Activated naive CD4-positive, alpha-beta T cell treated with anti-CD3 and anti-CD28 coated beads, Interleukin-2, amount 50 U/mL, for 16 hours (primary cell): ENCODE results near the gene KMT2E.

Source experiments
- DNase-seq: peaks from one replicate; pipeline ENCODE4 v3.0.0-alpha.2; 2020

The KMT2E gene

DNA sequence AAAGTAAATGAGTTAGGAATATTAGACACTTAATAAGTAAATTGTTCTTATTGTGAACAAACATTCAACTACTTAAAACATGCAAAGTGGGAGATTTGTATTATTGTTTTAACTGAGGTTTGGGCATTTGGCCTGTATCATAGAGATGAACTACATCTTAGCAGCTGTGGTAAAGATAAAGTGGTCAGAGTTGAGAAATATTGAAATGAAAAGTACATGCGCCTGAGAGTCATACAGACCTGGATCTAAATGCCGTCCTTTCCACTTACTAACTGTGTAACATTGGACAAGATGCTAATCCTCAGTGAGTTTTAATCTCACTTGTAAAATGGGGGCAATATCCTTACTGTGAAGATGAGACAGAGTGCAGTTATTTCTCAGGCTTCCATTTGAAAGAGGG lies 74.5 kb downstream of the KMT2E start:
- no peak for DNase-seq

DNA sequence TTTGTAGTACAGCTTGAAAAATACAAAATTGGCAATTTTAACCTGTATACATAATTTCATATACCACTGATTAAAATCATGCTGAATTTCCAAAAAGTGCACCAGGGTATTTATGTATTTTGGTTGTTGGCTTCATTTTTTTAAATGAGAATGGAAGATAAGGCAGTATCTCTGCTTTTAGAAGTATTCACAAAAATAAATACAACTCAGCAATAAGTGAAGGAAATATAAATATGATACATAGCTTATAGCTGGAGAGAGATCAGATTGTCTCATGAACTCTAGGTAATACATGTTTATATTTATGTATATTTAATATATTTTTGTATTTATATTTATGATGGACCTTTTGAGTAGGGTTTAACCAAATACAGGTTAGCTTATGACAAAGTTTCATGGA lies 81.0 kb downstream of the KMT2E start:
- no peak for DNase-seq

DNA sequence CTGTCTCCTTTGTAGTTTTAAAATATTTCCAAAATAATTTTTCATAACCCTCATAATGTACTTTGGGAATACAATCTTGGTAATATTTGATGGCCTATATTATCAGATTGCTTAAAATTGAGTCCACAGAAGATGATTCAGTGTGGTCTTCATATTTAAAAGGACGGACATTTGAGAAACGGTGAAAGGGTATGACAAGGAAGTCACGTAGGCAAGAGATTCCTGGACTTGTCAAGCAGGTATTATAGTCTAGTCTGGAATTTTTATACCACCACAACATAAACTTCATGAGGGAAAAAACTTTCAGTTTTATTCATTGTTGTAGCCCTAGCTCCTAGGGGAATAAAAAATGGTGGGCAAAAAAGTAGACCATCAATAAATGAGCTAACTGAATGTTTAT lies 82.3 kb downstream of the KMT2E start:
- DNase-seq: no peak

DNA sequence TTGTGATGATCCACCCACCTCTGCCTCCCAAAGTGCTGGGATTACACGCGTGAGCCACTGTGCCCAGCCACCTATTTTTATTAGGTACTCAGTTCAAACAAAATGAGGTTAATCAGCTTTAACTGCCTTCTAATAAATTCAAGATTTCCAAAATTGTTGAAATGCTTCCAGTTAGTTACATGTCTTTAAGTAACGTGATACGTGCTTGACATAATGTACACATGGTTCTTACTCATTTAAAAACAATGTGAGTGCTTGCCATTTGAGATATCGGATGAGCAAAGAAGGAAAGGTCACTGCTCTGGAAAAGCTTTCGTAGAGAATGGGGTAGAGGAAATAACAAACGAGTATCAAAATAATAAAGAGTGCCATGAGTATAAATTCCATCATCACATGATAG lies 83.6 kb downstream of the KMT2E start:
- no peak for DNase-seq

DNA sequence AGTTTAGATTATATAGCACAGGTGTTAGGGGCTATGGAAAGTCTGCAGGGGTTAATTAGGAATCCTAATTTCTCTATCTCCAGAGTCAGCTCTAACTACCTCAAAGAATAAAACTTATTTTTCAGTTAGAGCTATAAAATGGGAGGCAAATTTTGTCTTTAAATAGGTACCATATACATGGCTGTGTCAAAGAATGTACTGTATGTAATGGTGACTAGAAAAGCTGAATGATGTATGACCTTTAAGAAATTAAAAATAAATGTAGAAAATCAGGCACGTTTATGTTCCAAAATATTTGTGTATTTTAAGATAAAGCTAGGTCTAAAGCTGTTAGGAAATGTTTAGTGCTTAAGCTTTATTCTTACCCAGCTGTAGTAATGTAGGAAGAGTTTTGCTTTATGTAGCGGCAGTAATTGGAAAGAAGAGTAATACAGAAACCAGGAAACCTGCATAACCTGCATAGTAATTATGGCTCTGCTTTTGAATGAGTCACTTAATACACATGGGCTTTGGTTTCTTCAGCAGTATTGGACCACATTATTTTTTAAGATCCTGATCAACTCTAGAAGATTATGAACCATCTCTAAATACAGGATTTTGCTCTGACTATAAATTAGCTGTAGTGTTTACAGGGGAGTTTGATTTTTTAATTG lies 85.0 kb downstream of the KMT2E start:
- no peak for DNase-seq

DNA sequence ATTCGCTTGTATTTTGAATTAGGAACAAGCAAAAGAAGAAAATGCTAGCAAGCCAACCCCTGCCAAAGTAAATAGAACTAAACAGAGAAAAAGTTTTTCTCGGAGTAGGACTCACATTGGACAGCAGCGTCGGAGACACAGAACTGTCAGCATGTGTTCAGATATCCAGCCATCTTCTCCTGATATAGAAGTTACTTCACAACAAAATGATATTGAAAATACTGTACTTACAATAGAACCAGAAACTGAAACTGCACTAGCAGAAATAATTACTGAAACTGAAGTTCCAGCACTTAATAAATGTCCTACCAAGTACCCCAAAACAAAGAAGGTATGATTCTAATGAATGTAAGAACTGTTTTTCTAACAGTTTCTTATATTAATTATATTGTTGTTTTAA lies 87.9 kb downstream of the KMT2E start:
- no peak for DNase-seq

DNA sequence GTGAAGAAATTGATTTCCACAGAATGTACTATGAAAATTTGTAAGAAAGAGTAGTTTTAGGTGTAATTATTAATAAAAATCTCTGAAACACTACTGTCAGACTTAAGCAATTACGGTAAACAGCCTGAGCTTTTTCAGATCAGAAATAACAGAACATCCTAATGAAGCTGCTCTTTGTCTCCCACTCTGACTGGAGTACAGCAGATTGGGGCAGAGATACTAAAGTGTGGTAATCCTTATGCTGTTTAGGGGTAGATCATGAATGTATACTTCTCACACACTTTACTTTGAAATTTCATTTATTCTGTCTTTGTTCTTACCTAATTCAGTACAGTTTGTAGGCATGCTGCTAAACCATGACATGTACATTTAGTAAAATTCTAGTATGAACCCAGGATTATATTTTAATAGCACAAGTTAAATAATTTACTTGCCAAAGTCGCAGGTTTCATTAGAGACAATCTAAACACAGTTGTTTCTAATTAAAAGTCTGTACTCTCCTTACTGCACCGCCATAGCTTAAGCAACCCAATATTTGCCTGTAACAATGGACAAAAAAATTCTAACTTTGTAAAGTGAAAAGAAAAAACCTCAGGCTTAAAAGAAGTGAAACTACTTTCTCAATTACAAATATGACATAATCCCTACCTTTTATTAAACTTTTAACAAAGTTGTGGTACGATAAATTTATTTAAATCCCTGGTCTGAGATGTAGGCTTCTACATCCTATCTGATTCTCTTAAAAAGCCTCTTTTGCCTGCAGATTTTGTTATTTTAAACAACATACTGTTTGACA lies 88.8 kb downstream of the KMT2E start:
- DNase-seq: no peak

DNA sequence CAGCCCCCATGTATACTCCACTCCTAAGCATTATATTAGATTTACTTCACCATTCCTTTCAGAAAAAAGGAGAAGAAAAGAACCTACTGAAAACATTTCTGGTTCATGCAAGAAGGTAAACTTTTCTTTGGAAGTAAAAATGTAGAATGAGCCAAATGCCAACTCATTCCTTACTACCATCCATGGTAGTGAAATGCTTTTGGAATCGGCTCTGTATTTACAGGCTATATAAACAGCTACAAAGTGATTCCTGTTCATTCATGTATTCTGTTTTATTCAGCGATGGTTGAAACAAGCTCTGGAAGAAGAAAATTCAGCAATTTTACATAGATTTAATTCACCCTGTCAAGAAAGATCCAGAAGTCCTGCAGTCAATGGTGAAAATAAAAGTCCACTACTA lies 91.6 kb downstream of the KMT2E start:
- DNase-seq: no peak

DNA sequence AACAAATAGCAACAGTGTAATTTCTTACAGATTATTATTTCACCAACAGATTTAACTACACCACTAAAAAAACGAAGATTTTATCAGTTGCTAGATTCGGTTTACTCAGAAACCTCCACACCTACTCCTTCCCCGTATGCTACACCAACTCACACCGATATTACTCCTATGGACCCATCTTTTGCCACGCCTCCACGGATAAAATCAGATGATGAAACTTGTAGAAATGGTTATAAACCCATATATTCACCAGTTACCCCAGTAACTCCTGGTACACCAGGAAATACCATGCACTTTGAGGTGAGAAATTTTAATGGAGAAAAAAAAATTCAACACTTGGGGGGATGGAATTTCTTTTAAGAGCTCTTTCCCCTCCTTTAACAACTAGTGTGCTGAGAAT lies 92.5 kb downstream of the KMT2E start:
- no peak for DNase-seq

DNA sequence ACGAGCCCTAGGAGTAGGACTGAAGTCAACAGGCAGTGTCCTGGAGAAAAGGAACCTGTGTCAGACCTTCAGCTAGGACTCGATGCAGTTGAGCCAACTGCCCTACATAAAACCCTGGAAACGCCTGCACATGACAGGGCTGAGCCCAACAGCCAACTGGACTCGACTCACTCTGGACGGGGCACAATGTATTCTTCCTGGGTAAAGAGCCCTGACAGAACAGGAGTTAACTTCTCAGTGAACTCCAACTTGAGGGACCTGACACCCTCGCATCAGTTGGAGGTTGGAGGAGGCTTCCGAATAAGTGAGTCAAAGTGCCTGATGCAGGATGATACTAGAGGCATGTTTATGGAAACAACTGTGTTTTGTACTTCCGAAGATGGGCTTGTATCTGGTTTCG lies 93.5 kb downstream of the KMT2E start:
- DNase-seq: no peak

DNA sequence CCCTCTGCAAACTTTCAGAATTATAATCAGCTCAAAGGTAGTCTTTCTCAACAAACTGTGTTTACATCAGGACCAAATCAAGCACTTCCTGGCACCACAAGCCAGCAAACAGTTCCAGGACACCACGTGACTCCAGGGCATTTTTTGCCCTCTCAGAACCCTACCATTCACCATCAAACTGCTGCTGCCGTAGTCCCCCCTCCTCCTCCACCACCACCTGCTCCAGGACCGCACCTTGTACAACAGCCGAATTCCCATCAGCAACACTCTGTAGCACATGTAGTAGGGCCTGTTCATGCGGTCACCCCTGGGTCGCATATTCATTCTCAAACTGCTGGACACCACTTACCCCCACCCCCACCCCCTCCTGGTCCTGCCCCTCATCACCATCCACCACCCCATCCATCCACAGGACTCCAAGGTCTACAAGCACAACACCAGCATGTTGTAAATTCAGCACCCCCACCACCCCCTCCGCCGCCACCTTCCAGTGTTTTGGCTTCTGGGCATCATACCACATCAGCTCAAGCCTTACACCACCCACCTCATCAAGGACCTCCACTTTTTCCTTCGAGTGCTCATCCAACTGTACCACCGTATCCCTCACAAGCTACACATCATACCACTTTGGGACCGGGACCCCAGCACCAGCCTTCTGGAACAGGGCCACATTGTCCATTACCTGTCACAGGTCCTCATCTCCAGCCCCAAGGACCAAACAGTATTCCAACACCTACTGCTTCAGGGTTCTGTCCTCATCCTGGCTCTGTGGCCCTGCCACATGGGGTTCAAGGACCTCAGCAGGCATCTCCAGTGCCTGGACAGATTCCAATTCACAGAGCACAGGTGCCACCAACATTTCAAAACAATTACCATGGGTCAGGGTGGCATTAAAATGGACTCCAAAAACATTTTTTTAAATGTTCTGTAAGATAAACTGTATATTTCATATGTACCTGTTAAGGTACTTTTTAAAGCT lies 98.7 kb downstream of the KMT2E start:
- no peak for DNase-seq

DNA sequence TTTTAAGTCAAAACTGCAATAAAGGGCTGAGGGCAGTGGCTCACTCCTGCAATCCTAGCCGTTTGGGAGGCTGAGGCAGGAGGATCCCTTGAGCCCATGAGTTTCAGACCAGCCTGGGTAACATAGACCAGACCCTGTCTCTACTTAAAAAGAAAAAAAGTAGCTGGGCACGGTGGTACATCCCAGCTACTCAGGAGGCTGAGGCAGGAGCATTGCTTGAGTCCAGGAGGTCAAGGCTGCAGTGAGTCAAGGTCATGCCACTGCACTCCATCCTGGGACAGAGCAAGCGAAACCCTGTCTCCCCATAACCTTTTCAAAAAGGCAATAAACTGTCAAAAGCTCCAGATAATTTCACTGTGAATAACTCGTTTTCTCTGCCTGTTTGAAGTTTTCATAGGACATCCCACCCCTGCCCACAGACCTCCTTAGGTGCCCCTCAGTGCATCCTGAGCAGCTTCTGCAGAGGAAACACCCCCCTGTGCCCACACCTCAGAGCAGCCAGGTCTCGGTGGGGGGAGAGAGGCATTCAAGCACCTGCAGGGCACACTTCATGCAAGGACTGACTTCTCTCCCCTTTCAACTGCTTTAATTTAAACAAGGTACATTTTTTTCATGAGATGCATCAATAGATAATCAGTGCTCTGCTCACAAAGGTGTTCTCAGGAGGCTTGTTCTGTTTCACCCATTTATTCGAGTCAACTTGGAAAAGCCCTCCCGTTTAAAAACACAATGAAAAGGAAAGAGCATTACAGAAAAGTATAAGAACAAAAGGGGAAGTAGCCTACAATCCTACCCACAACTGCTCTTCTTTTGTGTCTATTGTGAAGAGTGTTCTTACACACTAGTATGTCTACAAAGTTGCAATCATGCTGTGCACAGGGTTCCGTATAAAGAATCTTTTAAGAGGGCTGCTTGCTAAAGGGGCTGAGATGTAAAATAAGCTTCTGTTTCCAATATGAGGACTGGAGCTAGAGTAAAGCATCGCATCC lies 104.9 kb downstream of the KMT2E start:
- DNase-seq: no peak

DNA sequence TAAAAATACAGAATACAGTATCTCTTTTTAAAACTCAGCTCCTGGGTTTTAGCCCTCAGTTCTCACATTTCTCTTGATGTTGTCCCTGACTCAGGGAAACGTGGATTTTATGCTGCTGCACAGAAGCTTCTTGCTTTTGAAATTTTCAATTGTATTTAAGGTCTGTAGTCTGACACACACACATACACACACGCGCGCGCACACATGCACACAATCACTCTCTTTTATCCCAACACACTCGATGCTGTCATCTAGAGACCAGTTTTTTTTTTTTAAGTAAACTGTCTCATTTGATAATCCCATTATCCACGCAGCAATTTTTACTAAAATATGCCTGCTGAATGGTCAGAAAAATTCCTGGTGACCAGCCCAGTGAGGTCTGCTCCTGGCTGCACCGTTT lies 108.6 kb downstream of the KMT2E start:
- DNase-seq: no peak

DNA sequence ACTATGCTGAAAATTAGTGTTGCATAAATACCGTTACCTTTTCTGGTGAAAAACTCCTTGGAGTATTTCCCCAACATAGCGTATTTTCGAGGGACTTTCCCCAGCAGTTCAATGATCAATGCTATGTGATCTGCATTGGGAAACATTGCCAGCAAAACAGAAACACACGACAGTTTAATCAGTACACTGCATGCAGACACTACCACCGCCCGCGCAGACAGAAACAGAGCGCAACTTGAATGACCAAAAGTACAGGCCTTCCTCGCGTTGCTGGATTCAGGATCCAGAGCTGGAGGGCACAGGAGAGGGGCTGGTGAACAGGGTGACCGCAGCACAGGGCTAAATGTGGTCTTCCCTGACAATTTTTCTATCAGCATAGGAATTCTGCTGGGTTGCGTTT lies 111.7 kb downstream of the KMT2E start:
- DNase-seq: no peak

DNA sequence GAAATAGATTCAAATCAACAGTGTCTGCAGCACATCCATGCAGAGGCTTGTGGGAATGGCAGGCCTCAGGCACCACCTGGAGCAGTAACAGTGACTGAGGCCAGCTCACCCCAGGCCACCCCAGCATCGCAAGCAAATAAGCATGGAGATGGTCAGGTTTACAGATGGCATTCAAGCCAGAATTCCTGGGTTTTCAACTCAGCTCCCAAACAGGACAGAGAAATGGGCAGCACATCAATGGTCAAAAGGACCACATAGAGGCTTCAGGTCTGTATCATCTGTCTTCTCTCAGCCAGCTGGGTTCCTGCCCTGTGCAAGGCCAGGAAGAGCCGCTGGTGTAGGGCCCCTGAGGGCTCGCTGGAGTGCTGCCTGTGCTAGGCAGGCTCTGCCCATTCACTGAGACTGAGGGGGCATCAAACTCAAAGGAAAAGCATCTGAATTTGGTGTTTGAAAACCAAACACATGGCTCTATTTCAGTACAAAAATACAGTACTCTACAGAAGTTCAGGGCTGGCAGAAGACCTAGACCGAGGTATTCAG lies 112.5 kb downstream of the KMT2E start:
- no peak for DNase-seq

DNA sequence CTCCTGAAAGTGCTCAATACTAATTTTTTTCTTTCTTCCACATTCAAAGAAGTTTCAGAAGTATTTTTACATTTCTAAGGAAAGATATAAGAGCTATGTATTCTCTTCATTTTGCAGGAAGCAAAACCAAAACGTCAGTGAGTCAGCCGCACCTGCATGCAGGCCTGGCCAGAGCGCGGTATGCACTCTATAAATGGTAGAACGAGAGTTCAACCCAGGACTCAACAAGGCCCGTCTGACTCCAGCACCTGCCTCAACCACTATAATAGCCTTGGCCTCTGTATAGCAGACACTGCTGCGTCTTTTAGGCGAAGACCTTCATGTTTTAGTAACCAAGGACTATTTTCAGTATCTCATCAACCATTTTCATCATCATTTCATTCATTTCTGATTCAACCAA lies 113.2 kb downstream of the KMT2E start:
- DNase-seq: no peak

DNA sequence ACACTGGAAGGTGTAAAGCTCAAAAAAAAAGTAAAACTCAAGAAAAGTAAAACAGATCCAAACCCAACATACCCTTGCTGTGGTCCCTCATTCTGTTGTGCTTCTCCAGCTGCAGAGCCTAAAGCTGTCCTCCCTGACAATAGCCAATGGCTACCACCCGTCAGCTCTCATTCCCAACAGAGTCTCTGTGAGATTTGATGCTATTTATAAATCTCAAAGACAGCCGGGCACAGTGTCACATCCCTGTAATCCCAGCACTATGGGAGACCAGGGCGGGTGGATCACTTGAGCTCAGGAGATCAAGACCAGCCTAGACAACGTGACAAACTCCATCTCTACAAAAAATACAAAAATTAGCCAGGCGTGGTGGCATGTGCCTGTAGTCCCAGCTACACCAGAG lies 116.0 kb downstream of the KMT2E start:
- no peak for DNase-seq

DNA sequence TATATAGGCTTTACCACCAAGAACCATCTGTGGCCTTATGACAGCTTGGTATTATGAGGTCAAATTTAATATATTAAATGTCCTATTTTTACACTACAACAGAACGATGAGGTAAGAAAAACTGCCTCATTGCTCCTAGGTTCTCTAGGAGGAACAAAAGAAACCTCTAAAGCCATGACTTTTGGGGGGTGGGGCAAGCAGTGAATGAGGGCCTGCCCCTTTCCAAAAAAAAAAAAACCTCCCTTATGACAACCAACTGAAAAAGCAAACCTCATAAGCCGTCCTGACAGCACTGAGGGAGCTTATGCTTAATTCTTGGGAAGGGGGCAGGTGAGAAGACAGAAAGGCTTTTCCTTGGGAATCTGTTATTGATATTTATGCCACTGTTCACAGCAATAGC lies 116.6 kb downstream of the KMT2E start:
- no peak for DNase-seq

DNA sequence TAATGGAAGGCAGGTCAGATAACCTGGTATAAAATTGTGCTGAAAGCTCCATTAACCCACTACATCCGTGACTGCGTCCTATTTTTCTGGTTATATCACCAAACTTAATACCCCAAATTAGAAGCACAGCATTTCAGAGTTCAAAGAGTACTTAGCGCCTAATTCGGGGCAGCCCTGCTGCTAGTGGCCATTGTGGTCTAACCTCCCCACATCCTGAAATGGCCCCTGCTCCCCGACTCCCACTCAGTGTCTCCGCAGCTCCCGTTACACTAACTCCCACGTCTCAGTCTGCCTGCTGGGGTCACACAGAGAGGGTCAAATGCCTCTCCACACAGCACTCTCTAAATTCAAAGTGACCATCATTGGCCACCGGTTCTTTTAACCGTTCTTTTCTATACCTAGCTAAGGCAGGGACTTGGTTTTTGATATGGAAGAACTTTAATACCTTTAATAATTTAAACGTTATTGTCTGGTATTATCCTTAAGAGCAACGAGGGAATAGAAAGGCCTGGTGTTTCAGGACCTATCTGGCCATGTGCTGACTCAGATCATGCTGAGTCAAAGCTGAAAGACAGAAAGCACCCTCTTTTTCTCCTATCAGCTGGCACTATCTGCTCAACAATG lies 117.1 kb downstream of the KMT2E start:
- no peak for DNase-seq

DNA sequence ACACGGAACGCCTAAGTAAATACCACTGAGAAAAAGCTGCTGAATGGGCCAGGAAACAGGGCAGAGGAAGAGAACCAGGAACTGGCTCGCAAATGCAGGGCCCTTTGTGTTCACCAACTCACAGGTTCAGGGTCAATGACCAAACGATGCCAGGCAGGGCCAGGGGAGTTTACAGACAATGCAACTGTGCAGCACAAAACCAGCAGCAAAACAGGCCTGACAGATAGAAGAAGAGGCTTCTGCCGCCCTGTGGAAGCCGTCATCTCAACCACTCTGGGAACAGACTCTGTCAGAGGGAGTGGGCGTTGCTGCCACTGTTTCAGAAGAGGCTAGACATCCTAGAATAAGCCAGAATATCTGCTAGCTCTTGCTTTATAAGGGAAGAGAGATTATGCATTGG lies 117.9 kb downstream of the KMT2E start:
- no peak for DNase-seq

DNA sequence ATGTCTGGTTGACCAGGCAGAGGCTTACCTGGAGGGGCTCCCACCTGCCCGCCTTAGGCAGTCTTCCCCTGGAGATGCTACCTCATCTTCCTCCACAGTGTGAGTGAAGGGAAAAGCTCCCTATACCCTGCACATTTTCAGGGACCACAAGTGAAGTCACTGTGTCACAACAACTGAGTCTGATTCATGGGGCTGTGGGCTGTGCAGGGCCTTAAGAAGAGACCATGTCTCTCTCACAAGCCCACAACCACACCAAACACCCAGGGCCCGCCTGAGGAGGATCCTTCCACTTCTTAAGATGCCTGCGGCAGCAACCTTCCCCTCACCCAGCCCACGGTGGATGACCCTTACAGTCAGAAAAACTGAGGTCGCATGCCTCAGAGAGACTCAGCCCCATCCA lies 118.3 kb downstream of the KMT2E start:
- DNase-seq: no peak

DNA sequence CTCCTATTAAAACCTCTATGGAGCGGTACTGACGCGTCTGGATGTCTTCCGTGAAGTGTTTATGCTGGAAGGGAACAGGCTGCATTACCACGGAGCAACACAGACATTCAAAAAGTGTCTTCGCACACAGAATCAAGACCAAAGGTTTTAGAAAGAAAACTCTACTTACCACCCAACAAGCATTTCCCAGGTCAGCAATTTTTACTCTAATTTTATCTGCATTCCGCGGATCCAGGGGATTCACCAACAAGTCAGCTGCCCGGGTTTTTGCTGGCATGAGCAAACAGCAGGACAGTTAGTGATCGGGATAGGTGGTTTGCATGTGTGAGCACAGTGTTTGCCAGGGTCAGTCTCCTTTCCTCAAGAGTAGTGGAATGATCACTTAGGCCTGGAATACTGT lies 118.8 kb downstream of the KMT2E start:
- DNase-seq: no peak
